ENCODE data around the gene DCHS2.

DCHS2 gene

DNA sequence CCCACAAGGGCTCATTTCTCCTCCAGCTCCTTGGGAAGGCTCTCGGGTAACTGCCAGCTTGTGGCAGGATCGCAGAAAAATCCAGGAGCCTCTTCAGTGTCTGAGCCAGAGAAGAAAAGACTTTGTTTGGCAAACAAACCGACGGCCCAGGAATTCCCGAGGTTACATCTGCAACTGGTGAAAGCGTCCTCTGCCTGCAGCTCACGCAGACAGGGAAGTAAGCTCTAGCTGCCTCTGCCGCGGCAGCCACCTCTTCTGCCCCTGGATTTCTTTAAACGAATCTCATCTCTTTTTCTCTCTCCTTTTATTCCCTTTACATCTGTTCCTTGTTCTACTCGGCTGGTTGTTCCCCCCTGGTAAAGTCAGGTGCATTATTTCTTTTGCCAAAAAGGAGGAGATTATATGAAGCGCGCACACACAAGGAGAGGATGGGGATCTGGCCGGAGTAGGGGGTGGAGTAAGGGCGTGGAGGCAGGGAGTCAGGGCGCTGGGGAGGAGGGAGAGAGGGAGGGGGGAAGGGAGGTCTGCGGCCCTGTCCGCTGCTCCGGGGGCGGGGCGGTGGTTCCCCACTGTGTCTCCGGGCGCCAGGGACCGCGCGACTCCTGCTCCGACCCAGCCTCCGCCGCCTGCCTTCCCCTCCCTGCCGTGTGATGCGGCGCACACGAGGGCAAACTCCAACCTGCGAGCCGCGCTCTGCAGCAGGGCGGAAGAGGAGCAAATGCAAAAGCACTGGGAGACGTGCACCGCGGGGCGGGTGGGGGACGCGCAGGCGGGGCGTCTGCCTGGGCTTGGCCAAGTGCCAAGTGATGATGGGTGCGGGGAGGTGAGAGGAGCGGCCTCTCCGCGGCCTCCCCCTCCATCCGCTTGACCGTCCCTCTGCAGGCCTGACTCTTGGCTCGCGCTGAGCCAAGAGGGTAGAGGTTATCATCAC is at the start of gene DCHS2:
Gene DCHS2 (minus strand): TSS at position 459 of the 931 bp plus-strand sequence. CDS start 444 bp downstream, at position 15.
- peak; percentile 64 for DNase-seq (ENCODE audit: low read depth, low spot score)

GRCh38 chr4:154534296-154534695 is 42.7 kb upstream of the DCHS2 start:
- no peak for DNase-seq (ENCODE audit: low read depth, low spot score)

GRCh38 chr4:154529728-154530519 is 38.3 kb upstream of the DCHS2 start:
- no peak for DNase-seq (ENCODE audit: low read depth, low spot score)

DNA sequence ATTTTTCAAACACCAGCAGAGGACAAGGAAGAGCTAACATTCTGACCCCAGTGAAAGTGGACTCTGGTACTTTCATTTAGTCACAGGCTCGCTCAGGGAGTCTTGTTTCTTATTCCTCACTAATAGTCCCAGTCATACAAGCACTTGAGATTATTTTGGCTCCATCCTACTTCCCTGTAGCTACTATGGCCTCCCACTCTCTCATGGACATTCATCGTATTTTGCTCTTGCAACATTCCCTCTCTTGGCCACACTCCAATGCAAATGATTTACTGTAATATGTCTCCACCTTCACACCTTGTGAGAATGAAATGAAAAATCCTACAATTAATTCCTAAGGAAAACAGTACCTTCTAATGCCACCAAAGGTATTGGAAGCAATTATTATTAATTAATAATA is 37.3 kb upstream of the DCHS2 start:
- no peak for DNase-seq (ENCODE audit: low read depth, low spot score)

DNA sequence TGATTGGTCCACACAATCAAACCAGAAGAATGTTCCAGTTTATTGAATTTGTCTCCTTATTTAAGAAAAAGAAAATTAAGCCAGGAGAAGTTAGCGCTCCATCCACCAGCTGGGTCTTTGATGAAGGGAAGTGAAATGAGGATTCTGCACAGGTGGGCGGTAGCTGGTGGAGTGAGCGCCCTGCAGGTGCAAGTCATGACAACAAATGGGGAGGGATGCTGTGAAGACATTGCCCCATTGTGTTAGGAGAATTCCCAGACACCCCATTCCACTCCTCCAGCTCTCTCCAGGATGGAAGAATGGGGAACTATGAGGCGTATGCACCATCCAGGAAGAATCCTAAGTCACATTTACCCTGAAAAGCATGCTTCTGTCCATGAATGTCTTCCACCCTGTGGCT is 35.7 kb upstream of the DCHS2 start:
- DNase-seq (ENCODE audit: low read depth, low spot score): no peak

DNA sequence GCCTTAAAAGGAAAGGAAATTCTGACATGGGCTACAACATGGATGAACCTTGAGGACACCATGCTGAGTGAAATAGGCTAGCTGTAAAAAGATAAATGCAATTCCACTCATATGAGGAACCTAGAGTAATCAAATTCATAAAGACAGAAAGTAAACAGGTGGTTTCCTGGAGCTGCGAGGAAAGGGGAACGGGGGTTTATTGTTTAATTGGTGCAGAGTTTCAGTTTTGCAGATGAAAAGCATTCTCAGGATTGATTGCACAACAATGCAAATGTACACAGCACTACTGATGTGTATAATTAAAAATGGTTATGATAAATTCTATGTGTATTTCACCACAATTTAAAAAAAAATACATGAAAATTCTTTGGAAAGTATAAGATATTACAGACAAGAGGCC is 34.6 kb upstream of the DCHS2 start:
- DNase-seq (ENCODE audit: low read depth, low spot score): no peak

DNA sequence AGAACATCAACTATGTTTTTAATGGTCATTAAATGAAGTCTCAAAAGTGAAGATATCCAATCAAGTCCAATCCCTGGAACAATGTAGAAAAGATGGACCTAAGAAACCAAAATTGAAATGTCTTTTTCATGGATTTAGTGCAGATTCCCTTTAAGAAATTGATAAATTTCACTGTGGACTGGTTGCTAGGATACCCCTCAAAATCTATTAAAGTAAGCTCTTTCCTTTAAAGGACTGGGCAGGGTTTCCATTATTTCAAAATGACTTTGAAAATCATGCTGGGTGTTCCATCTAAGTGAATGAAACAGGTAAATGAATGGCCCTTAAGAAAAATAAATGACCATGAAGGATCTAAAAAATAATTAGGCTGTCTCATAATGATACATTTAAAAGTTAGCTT is 30.0 kb upstream of the DCHS2 start:
- DNase-seq (ENCODE audit: low read depth, low spot score): no peak

GRCh38 chr4:154519214-154519613 is 27.6 kb upstream of the DCHS2 start:
- DNase-seq (ENCODE audit: low read depth, low spot score): no peak

- no peak for DNase-seq (ENCODE audit: low read depth, low spot score)
These were observed 26.0 kb upstream of the DCHS2 start for GRCh38 chr4:154517591-154517990.

- DNase-seq (ENCODE audit: low read depth, low spot score): no peak
These were observed 24.9 kb upstream of the DCHS2 start for GRCh38 chr4:154516318-154517029.

DNA sequence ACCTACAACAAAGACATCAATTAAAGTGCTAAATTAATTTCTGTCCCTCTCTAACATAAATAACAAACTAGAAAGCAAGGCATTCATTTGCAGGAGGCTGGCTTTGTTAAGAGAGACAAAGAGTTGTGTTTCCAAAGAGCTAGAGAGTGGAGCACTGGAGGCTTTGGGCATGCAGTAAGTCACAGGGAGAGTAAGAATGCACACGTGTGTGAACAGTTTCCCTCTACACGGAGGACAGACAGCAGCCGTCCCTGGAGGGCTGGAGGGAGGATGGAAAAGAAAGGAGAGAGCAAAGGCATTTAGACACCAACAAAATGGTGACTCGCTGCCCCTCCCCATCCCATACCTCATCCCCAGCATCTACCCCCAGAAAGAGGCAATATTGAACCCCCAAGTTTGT is 20.4 kb upstream of the DCHS2 start:
- no peak for DNase-seq (ENCODE audit: low read depth, low spot score)

DNA sequence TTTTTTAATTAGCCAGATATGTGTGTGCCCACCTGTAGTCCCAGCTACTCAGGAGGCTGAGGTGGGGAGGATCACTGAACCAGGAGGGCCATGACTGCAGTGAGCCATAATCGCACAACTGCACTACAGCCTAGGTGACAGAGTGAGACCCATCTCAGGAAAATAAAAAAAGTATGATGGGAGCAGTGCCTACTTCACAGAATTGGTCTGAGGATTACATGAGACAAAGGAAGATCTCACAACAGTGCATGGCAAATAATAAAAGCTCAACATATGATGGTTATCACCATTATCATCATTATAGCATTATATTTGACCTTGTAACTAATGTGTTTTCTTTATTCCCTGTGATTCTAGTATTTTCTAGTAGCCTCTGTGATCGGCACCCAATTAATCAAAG is 19.9 kb upstream of the DCHS2 start:
- no peak for DNase-seq (ENCODE audit: low read depth, low spot score)

DNA sequence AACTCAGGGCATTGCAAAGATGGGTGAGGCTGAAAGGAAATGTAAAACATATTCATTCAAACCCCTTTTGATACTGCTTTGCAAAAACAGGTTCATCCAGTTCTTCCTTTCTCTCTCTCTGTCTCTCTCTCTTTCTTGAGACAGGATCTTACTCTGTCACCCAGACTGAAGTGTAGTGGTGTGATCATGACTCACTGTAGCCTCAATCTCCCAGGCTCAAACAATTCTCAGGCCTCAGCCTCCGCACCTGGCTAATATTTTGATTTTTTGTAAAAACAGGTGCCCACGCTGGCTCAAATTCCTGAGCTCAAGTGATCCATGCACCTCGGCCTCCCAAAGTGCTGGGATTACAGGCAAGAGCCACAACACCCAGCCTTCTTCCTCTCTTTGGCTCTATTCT is 15.6 kb upstream of the DCHS2 start:
- DNase-seq (ENCODE audit: low read depth, low spot score): no peak

- DNase-seq (ENCODE audit: low read depth, low spot score): no peak
These were observed 14.7 kb upstream of the DCHS2 start for GRCh38 chr4:154506253-154506652.

- DNase-seq (ENCODE audit: low read depth, low spot score): no peak
These were observed 12.0 kb upstream of the DCHS2 start for GRCh38 chr4:154503598-154503997.

- DNase-seq (ENCODE audit: low read depth, low spot score): no peak
These were observed 10.5 kb upstream of the DCHS2 start for GRCh38 chr4:154502111-154502510.

GRCh38 chr4:154497889-154498288 is 6.3 kb upstream of the DCHS2 start:
- DNase-seq (ENCODE audit: low read depth, low spot score): no peak

DNA sequence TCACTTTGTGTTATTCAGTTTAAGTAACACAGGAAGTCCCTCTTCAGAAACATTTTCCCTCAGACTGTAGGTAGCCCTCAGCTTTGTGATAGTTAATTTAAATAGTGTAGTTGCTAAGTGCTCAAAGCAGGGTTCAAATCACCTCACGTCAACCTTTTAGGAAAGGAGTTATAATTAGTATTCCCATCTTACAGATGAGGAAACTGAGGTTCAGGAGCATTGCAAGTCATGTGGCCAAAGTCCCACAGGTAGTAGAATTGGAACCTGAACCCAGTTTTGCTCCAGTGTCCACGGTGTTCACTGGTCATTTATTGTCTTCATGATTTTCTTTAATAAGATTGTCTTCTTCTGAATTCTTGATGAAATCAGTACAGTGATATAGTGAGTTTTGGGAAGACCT is 4.3 kb upstream of the DCHS2 start:
- DNase-seq (ENCODE audit: low read depth, low spot score): no peak

DNA sequence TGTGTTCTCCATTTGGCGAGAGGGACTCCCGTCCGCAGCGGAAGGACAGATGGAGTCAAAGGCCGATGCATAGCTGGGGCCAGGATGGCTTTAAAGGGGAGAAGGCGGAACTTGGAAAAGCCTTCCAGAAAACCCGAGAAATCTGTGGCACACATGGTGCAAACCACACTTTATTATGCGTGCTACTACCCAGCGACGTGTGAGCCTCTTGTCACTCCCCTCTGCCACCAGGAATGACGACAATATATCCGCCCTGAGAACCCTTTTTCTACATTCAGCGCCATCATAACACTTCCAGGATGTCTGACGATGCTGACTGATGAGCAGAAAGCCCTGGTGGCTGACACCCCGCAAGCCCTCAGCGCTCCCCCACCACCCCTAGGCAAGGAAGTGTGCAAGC is 689 bp upstream of the DCHS2 start:
- DNase-seq (ENCODE audit: low read depth, low spot score): no peak

- DNase-seq (ENCODE audit: low read depth, low spot score): no peak
These were observed 837 bp downstream of the DCHS2 start for GRCh38 chr4:154490583-154491340.

GRCh38 chr4:154490234-154490582 is 1.4 kb downstream of the DCHS2 start:
- peak; percentile 36 for DNase-seq (ENCODE audit: low read depth, low spot score)

Measured in ELF-1 (cell line).